Stimulated activated CD4-positive, alpha-beta T cell treated with anti-CD3 and anti-CD28 coated beads, Interleukin-4, amount 100 ng/mL, for 1 hour (primary cell): ENCODE data around the gene CAPZB.

Experiments used
- DNase-seq: peaks from one replicate; pipeline ENCODE4 v3.0.0-alpha.2; 2020

The CAPZB gene

GRCh38 chr1:19342894-19343616, 142.3 kb downstream of the CAPZB start:
- DNase-seq = no peak

GRCh38 chr1:19342062-19342750, 143.1 kb downstream of the CAPZB start:
- no peak for DNase-seq

- DNase-seq = peak; percentile 83
Measured at GRCh38 chr1:19341201-19342061, 143.9 kb downstream of the CAPZB start.

GRCh38 chr1:19340387-19340937, 144.9 kb downstream of the CAPZB start:
- DNase-seq = no peak

- DNase-seq = no peak
Measured at GRCh38 chr1:19339214-19339861, 146.0 kb downstream of the CAPZB start.

GRCh38 chr1:19338323-19338762, 147.0 kb downstream of the CAPZB start:
- no peak for DNase-seq

- DNase-seq = no peak
Measured at GRCh38 chr1:19337289-19337688, 148.1 kb downstream of the CAPZB start.

GRCh38 chr1:19336543-19336942, 148.8 kb downstream of the CAPZB start:
- DNase-seq = peak; percentile 51

- no peak for DNase-seq
Measured at GRCh38 chr1:19333587-19334354, 151.6 kb downstream of the CAPZB start.

- no peak for DNase-seq
Measured at GRCh38 chr1:19332832-19333231, 152.5 kb downstream of the CAPZB start.

GRCh38 chr1:19331262-19331878, 154.0 kb downstream of the CAPZB start:
- no peak for DNase-seq

- DNase-seq = no peak
Measured at GRCh38 chr1:19330449-19331135, 154.7 kb downstream of the CAPZB start.

GRCh38 chr1:19329611-19330010, 155.7 kb downstream of the CAPZB start:
- DNase-seq = no peak

- no peak for DNase-seq
Measured at GRCh38 chr1:19329188-19329587, 156.2 kb downstream of the CAPZB start.

- DNase-seq = no peak
Measured at GRCh38 chr1:19328486-19328885, 156.9 kb downstream of the CAPZB start.

GRCh38 chr1:19327736-19328135, 157.6 kb downstream of the CAPZB start:
- DNase-seq = no peak

- no peak for DNase-seq
Measured at GRCh38 chr1:19327301-19327700, 158.0 kb downstream of the CAPZB start.

- no peak for DNase-seq
Measured at GRCh38 chr1:19326748-19327065, 158.6 kb downstream of the CAPZB start.

GRCh38 chr1:19325958-19326747, 159.2 kb downstream of the CAPZB start:
- DNase-seq = no peak

- no peak for DNase-seq
Measured at GRCh38 chr1:19325368-19325957, 159.9 kb downstream of the CAPZB start.
